ENCODE data around the gene RABGGTA. TPM values are rescaled to one million over a fixed set of nuclear protein-coding genes. Genes with fewer than 3 reads are reported as not detected.

RABGGTA gene
- total and polyA plus RNA-seq, 2 donors (not counting 1 experiment from before 2014, with no cell fraction given), result 70.1 to 159 TPM

DNA sequence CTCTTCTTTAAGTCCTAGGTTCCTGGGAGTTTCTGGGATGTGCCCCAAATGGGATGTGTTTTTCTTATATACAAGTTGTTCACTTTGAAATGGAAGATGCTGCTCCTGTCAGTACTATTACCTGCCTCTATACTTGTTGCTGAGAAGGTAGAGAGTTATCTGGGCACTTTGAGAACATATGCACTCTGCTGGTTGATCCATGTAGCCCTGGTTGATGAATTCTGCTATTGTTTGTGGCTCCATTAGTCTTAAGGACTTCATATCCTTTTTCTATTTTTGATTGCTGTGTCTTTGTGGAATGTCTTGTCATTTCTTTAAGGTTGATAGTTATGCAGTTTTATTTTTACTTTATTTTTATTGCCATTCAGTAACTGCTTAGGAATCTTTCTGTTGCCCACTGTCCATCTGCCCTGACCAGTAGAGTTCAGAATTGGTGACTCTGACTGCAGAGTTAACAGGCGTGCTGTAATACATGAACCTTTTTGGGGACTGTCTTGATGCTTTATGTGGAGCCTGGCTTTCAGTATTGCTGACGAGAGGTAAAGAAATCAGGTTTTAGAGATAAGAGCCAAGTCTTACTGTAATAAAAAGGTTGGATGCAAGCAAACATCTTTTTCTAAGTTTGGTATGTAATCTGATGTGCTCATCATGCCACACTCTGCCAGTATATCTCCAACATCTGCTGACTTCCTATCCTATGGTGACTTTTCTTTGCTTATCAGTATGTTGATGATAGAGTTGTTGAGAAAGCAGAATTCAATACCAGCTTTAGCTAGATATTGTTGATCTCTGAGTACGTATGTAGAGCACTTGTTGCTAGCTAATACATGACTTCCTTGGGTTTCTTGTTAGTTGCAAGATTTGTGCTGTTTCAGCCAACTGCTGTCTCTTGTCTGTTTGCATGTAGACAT, 37.0 kb downstream of the RABGGTA start:
- ATAC-seq (ENCODE audit: low read depth), result no peak
- no peaks in the 10 kb centered on the region for H3K9me3 ChIP-seq (ENCODE audit: control extremely low read depth in 1 of 3, control insufficient read depth in 2 of 3, insufficient read depth in 1 of 3, low read length in 2 of 3)
- H3K9ac ChIP-seq (ENCODE audit: low read length), result no peak overlapping the region
- POLR2A ChIA-PET, result interaction anchor here (0.6 to 3.5 kb wide), 4 partner anchors 21 to 88 kb away, joined by 3 to 13 read pairs (median 6); partner anchors contain the start of genes CHMP4A, PSME2 and RNF31
- H3K4me1 Mint-ChIP-seq, result peaks cover 69% of the 10 kb centered on the region
- H3K79me2 ChIP-seq (ENCODE audit: control insufficient read depth, insufficient read depth, low read length), result peaks cover 62% of the 10 kb centered on the region
- intact Hi-C loops (cut with micrococcal nuclease), result loop anchor here (5.0 kb wide), 1 partner anchor 72 kb away; the partner anchor contains the start of gene IRF9
- no peak overlapping the region for H2AFZ ChIP-seq (ENCODE audit: insufficient read depth, low read depth, low read length, poor library complexity, severe bottlenecking)
- peaks cover 21% of the 10 kb centered on the region for H4K20me1 ChIP-seq (ENCODE audit: control insufficient read depth, insufficient read depth, low read length, poor library complexity, severe bottlenecking)
- H3K4me1 ChIP-seq (ENCODE audit: control insufficient read depth in 2 of 2, insufficient read depth in 2 of 2, low read length in 2 of 2), result peaks cover 26 to 30% of the 10 kb centered on the region in 2 donors
- CTCF ChIA-PET, result interaction anchor here (0.7 to 3.2 kb wide), 11 partner anchors 9 to 922 kb away, joined by 3 to 19 read pairs (median 4); partner anchors contain the start of genes CIDEB, DHRS1, LTB4R2 and MDP1
- H3K27me3 Mint-ChIP-seq, result no peaks in the 10 kb centered on the region
- peak overlapping the region in 1 of 2 donors; percentile 31 for H3K27ac ChIP-seq (ENCODE audit: low read length in 2 of 2)
- no peaks in the 10 kb centered on the region for H3K27me3 ChIP-seq (replicated peaks in 1 of 4; ENCODE audit: control extremely low read depth in 1 of 4, control insufficient read depth in 3 of 4, insufficient read depth in 4 of 4, low read length in 3 of 4)
- no peak for DNase-seq
- no peak overlapping the region for H3K4me3 ChIP-seq (ENCODE audit: control extremely low read depth in 1 of 5, extremely low read depth in 1 of 5, insufficient read depth in 1 of 5, low read depth in 2 of 5, low read length in 4 of 5)
- peaks cover 0 to 44% of the 10 kb centered on the region in 2 experiments for H3K36me3 ChIP-seq (replicated peaks in 1 of 2; ENCODE audit: control extremely low read depth in 1 of 2, control insufficient read depth in 1 of 2, extremely low read depth in 1 of 2, insufficient read depth in 2 of 2, low read length in 1 of 2)
- no peaks in the 10 kb centered on the region for H3K9me3 Mint-ChIP-seq (ENCODE audit: insufficient read depth)
- TF ChIP-seq, protein P1, sequence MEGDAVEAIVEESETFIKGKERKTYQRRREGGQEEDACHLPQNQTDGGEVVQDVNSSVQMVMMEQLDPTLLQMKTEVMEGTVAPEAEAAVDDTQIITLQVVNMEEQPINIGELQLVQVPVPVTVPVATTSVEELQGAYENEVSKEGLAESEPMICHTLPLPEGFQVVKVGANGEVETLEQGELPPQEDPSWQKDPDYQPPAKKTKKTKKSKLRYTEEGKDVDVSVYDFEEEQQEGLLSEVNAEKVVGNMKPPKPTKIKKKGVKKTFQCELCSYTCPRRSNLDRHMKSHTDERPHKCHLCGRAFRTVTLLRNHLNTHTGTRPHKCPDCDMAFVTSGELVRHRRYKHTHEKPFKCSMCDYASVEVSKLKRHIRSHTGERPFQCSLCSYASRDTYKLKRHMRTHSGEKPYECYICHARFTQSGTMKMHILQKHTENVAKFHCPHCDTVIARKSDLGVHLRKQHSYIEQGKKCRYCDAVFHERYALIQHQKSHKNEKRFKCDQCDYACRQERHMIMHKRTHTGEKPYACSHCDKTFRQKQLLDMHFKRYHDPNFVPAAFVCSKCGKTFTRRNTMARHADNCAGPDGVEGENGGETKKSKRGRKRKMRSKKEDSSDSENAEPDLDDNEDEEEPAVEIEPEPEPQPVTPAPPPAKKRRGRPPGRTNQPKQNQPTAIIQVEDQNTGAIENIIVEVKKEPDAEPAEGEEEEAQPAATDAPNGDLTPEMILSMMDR (IDR thresholded peaks at IDR 0.05), result no peak
- TF ChIP-seq EZH2 (IDR thresholded peaks at IDR 0.05; ENCODE audit: borderline replicate concordance, insufficient read depth, low read depth, low read length, poor library complexity, severe bottlenecking), result no peak
- H3K4me3 Mint-ChIP-seq, result peak overlapping the region; percentile 62
- no peak overlapping the region for H3K4me2 ChIP-seq (replicated peaks; ENCODE audit: low read depth, low read length, poor library complexity, severe bottlenecking)
- 93% methylated on average over 3 of the region's 3 CpGs for WGBS (ENCODE audit: insufficient coverage)
- H3K27ac Mint-ChIP-seq, result peak overlapping the region; percentile 62
